ENCODE results near the gene GLRA3.
"Not testable (repeated sequence)": the region's sequence is repeated elsewhere in the genome, so short reads cannot be mapped to it uniquely, and the experiment has no call there.

GLRA3 gene

DNA sequence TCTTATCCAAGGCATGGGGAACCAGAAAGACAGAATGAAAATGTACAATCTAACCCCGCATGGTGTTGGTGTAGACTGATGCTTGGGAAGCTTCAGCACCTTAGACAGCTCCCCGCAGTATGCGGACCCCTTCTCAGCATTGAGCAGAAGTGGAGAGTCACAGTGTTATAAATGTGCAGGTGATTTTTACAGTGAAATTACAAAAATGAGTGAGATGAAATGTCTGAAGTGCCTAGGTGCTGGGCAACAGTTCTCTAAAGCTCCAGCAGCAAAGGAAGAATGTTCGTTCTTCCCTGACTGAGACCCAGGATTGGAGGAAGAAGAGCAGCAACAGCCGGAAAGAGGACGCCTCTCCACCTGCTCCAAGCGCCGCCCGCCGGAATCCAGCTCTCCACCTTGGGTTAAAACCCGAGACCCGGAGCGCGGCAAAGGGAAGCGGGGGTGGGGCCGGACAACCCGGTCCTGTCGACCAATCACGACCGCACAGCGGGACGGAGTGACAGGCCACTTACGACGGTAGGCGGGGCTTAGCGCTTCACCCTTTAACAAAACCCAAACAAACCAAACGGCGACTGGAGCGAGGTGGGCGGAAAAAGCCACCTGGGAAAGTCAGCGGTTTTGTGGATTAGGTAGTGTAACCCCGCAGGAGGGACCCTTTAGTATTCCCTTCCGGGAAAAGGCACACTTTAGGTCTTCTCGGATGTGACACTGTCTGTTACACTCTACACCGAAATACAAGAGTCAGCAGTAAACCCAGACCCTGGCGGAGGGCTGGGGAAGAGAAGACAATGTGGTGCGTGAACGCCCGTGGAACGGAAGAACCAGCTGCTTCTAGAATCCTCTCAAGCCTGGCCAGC lies at the start of gene GLRA3:
Gene GLRA3, minus strand, starts transcription at position 403 of the 857 bp plus-strand sequence. CDS start 436 bp downstream, outside the sequence.
- peak; percentile 87 for DNase-seq (ENCODE audit: low read depth, low spot score)

DNA sequence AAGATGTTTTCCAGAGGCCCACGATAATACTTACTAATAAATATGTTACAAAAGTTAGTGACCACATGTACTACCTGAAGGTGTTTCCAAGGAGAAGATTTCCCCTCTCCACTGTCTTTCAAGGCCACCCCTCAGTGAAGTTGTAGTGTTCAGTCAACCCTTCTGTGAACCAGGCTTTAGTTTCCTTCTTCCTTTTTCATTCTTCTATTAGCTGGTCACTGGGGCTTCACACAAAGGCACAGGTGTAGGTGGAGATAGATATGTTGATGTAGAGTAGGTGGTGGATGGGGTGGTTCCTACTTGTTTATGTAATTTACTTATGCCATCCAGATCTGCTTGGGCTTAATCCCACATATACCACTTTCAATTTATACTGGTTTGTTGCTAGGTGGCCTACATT lies 45.9 kb upstream of the GLRA3 start:
- DNase-seq (ENCODE audit: low read depth, low spot score), result no peak

- peak; percentile 34 for DNase-seq (ENCODE audit: low read depth, low spot score)
Observed at GRCh38 chr4:174873931-174874330, 44.9 kb upstream of the GLRA3 start.

DNA sequence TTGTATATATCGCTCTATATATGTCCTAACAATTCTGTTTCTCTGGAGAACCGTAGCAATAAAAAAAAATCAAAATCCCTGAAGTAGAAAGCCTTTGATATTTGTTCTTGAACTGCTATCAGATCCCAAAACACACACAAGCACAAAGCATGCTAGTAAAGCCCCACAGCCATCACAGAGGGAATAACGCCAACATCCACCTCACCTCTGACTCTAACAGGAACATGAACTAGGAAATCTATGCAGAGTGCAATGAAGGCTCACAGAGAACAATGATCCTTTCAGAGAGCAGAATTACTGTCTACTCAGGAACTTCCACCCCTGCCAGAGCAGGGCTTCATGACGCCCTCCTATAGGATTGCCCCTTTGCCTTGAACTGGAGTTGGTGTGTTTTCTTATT lies 44.1 kb upstream of the GLRA3 start:
- not testable (repeated sequence) for DNase-seq (ENCODE audit: low read depth, low spot score)

GRCh38 chr4:174871407-174871806 lies 42.4 kb upstream of the GLRA3 start:
- DNase-seq (ENCODE audit: low read depth, low spot score), result no peak

- DNase-seq (ENCODE audit: low read depth, low spot score), result no peak
Observed at GRCh38 chr4:174870311-174870710, 41.3 kb upstream of the GLRA3 start.

DNA sequence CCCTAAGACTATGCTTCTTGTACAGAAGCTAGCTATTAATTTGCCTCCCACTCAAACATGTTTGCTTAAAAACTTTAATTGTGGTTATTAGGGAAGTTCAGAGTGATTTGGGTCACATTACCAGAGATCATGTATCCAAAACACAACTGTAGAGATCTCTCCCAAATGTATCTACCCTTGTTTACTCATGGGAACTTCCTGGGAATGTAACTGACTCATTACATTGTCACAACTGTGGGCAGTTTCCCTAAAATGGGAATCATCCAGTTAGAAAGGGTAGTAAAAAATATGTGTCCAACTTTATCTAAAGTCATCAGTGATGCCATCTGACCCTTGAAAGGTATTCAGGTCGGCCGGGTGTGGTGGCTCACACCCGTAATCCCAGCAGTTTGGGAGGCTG lies 40.3 kb upstream of the GLRA3 start:
- DNase-seq (ENCODE audit: low read depth, low spot score), result no peak

DNA sequence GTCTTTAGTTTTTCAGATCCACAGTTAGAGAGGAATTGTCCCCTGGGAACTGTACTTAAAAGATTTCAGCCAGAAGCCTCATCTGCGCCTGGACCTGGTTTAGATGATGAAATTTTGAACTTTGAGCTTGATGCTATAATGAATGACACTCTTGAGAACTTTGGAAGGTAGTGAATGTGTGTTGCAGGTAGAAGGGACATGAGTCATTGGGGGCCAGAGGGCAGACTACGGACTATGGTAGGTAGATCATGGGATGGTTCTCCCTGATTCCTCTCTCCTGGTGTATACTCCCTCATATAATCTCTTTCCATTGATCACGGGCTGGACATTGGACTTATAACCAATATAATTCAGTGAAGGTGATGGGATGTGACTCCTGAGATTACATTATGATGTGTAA lies 38.9 kb upstream of the GLRA3 start:
- DNase-seq (ENCODE audit: low read depth, low spot score), result no peak

- DNase-seq (ENCODE audit: low read depth, low spot score), result no peak
Observed at GRCh38 chr4:174865418-174865985, 36.5 kb upstream of the GLRA3 start.

DNA sequence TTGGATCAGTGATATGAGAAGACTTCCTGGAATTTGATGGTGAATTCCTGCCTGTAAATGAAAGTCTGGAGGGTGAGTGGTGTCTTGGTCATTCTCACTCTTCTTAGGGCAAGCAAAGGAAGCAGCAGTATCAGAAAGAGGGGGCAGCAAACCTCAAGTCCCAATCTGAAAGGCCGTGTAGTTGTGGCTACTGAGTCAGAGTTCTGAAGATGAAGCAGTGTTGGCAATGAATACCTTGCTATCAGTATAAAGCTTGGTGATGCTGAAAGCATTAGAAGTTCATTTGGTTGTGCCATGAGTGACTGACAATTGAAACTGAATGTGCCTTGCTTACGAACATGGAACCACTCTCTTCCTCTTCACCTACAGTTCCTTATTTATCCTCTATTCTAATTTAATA lies 35.0 kb upstream of the GLRA3 start:
- no peak for DNase-seq (ENCODE audit: low read depth, low spot score)

DNA sequence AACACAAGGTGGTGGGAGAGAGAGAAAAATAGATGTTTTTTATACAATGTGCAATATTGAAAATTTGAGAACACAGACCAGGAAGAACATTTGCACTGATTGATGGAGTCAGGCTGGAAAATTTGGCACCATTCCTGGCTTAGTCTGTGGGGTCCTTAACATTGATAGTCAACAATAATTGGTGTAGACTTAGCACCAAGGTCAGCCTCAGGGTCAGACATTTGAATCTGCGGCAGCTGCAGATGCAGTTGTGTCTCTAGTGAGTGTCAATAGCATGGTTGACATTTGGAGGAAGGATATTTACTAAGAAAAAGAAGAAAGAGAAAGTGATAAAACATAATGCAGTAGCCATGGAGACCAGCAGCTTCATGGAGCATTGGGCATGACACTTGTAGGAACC lies 31.5 kb upstream of the GLRA3 start:
- no peak for DNase-seq (ENCODE audit: low read depth, low spot score)

DNA sequence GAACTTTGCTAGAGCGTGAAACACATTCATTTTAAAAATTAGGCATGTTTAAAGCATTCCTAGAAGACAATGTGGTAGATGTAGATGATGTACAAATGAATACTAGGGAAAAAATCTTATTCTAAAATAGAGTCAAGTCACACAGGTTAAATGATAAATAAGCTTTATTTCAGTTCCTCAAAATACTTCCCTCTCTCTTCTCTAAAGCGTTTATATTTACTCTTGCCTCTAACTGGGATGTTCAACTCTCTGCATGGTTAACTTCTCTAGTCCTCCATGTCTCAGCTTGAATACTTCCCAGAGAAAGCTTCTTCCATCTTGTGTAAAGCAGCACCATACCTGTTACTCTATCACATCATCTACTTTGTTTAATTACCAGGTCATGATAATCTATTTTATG lies 30.9 kb upstream of the GLRA3 start:
- DNase-seq (ENCODE audit: low read depth, low spot score), result no peak

GRCh38 chr4:174856926-174857800 lies 28.1 kb upstream of the GLRA3 start:
- DNase-seq (ENCODE audit: low read depth, low spot score), result no peak

DNA sequence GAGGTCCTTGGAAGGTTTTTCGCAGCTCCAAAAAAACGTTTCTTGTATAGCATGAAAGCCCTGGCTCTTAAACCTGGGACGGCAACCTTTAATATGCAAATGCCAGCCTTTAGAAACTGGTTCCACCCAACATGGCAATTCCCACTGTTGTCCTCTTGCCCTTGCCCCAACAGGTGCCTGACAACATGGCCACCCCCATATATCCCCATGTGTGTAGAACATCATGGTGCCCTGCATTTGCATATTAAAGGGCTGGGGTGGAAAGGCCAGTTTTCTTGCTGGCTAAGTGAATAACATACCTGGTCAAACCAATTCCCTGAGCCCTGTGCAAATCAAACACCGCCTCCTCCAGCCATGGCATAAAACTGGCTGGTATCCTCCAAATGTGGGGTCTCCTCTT lies 26.0 kb upstream of the GLRA3 start:
- no peak for DNase-seq (ENCODE audit: low read depth, low spot score)

GRCh38 chr4:174853629-174854028 lies 24.6 kb upstream of the GLRA3 start:
- DNase-seq (ENCODE audit: low read depth, low spot score), result no peak

- DNase-seq (ENCODE audit: low read depth, low spot score), result no peak
Observed at GRCh38 chr4:174848596-174848995, 19.5 kb upstream of the GLRA3 start.

- DNase-seq (ENCODE audit: low read depth, low spot score), result no peak
Observed at GRCh38 chr4:174847801-174848427, 18.9 kb upstream of the GLRA3 start.

GRCh38 chr4:174835536-174835935 lies 6.5 kb upstream of the GLRA3 start:
- no peak for DNase-seq (ENCODE audit: low read depth, low spot score)

- DNase-seq (ENCODE audit: low read depth, low spot score), result no peak
Observed at GRCh38 chr4:174834477-174834876, 5.4 kb upstream of the GLRA3 start.

DNA sequence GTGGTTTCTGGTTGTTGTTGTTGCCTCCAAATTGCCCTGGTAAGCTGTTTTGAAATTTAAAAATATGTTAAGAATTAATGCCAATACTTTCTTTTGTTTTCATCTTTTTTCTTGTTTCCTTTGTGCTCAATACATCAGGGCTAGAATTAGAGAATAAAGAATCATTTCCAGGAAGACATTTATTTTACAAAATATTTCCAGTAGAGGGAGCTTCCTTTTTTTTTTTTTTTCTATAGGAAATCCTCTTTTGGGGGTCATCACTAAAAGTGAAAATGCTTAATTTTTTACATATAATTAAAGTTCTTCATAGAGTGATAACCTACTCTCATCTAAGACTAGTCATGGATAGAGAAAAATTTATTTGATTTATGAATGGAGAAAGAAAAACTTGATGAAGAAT lies 2.4 kb downstream of the GLRA3 start:
- DNase-seq (ENCODE audit: low read depth, low spot score), result no peak

DNA sequence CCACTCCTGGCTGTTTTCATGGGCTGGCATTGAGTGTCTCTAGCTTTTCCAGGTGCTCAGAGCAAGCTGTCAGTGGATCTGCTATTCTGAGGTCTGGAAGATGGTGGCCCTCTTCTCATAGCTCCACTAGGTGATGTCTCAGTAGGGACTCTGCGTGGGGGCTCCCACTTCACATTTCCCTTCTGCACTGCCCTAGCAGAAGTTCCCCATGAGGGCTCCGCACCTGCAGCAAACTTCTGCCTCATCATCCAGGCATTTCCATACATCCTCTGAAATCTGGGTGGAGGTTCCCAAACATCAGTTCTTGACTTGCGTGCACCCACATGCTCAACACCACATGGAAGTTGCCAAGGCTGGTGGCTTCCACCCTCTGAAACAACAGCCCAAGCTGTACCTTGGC lies 13.8 kb downstream of the GLRA3 start:
- no peak for DNase-seq (ENCODE audit: low read depth, low spot score)

- DNase-seq (ENCODE audit: low read depth, low spot score), result no peak
Observed at GRCh38 chr4:174813292-174813691, 15.8 kb downstream of the GLRA3 start.
